ENCODE measurements around the gene UBR2.
"Not testable (repeated sequence)": the region's sequence is repeated elsewhere in the genome, so short reads cannot be mapped to it uniquely, and the experiment has no call there.

UBR2 gene

DNA sequence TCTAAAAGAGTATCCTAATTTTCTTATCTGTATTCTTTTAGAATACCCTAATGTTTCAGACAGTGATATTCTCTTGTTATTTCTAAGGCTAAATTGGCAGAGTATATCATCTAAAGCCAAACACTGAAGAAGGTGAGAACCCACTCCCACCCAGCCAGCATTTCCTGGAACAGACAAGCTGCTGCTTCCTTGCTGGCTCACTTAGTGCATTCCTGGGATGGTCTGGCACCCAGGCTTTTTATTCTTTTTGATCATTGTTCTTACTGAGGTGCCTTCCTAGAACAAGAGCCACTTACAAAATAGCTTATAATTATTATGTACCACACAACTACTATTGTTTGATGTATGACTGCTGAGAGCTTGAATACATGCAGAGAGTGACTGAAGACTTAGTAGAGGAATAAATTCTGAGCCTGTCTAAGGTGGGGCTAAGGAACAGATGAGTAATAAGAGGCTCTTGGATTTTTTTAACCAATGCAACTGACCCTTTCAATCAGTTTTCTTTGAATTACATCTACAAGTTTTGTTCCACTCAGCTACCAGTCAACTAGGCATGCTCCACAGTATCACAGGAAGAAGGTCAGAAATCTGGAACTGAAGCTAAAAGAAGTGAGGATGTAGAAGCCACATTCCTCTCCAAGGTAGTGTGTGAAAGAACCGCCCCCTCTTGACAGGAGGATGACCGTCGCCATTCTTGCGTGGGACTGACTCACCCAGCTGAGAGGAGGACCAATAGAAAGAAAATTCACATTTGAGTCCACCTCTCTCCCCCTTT, 128.5 kb downstream of the UBR2 start:
- no peak for DNase-seq (ENCODE audit: low read depth, low spot score)

- DNase-seq (ENCODE audit: low read depth, low spot score): no peak
These were observed 130.0 kb downstream of the UBR2 start for GRCh38 chr6:42693725-42694323.

DNA sequence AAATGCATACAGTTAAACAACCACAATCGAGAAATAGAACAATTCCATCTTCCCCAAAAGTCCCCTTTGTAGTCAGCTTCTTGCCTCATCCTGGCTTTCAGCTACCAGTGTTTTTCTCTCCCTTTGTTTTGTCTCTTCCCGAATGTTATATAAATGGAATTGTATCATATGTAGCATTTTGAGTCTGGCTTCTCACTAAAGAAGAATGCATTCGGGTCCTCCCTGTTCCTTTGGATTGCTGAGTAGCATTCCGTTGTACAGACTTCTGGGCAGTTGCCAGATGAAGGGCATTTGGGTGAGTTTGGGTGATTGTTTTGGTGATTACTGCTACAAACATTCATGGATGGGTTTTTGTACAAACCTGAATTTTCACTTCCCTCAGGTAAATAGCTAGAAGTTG, 130.8 kb downstream of the UBR2 start:
- DNase-seq (ENCODE audit: low read depth, low spot score): no peak

DNA sequence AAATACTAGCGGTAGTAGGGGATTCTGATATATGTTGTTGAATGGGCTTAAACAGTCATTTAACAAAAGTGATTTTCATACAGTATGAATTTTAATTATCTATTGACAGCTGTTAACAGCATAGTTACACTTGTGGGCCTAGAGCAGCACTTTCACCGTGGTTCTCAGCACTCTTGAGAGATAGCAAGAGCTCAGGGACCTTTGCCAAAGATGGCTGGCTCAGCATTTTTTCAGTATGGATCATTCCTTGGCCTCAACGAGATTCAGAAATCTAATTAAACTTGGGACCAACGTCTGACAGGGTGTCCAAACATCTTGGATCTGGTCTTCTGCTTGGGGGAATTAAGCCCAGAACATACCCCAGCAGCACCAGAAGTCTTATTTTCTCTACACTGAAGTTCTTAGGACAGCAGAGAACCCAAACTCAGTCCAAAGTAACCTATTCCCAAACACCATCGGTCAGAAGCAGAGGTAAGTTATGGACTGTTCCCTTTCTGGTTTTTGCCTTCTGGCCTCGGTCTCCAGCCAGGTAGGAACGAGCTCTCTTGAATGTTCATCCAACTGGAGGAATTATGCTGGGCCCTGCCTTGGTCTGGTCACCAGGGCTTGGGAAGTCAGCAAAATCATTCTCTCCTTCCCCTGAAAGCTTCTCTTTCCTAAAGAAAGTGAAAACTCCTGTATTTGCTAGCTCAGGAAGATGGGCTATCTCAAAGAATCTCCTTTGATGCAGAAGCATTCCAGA, 132.9 kb downstream of the UBR2 start:
- DNase-seq (ENCODE audit: low read depth, low spot score): no peak

GRCh38 chr6:42697268-42697655, 133.4 kb downstream of the UBR2 start:
- DNase-seq (ENCODE audit: low read depth, low spot score): no peak

GRCh38 chr6:42698217-42698616, 134.4 kb downstream of the UBR2 start:
- DNase-seq (ENCODE audit: low read depth, low spot score): no peak

- DNase-seq (ENCODE audit: low read depth, low spot score): no peak
These were observed 138.4 kb downstream of the UBR2 start for GRCh38 chr6:42702200-42702599.

DNA sequence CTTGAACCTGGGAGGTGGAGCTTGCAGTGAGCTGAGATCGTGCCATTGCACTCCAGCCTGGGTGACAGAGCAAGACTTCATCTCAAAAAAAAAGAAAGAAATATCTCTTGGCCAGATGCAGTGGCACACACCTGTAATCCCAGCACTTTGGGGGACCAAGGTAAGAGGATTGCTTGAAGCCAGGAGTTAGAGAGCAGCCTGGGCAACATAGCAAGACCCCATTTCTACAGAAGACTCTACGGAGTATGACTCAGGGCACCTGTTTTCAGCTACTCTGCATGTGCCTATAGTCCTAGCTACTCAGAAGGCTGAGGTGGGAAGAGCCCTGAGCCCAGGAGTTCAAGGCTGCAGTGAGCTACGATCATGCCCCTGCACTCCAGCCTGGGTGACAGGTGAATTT, 139.0 kb downstream of the UBR2 start:
- DNase-seq (ENCODE audit: low read depth, low spot score): not testable (repeated sequence)

GRCh38 chr6:42704251-42704936, 140.6 kb downstream of the UBR2 start:
- DNase-seq (ENCODE audit: low read depth, low spot score): peak; percentile 42

DNA sequence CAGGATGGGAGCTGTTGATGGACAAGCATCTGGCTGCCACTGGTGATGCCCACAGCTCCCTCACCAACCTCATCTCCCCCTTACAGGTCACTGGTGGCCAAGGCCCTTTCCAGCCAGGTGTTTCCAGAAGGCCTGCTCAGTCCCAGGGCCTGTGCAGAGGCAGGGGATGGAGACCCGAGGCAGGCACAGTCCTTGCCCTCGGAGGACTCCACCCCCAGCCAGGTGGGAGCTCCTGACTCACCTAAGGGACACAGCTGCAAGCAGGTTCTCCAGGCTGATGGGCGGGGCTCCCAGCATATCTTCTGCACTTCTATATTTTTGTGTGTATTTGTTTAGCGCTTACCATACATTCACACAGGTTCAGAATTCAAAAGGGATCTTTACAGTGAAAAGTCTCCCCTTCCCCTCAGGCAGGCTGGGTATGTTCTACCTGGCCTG, 141.1 kb downstream of the UBR2 start:
- DNase-seq (ENCODE audit: low read depth, low spot score): no peak

GRCh38 chr6:42707595-42707994, 143.8 kb downstream of the UBR2 start:
- DNase-seq (ENCODE audit: low read depth, low spot score): no peak

GRCh38 chr6:42708096-42708495, 144.3 kb downstream of the UBR2 start:
- no peak for DNase-seq (ENCODE audit: low read depth, low spot score)

- no peak for DNase-seq (ENCODE audit: low read depth, low spot score)
These were observed 146.0 kb downstream of the UBR2 start for GRCh38 chr6:42709871-42710270.

DNA sequence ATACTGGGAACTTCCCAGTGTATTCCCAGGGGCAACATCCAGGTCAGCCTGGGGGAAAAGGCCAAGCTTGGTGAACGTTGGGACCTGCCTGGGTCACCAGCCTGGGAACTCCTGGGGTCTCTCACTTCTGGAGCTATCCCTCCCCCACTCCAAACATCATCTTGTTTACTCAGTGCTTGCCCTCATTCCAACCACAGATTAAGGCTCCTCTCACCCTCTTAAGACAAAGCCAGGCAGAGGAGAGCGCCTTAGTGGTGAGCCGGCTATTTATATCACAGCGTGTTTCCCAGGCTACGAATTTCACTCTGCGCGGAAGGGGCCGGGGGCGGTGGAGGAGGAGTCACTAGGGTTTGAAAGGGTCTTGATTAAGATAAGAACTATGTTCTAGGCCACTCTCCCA, 146.5 kb downstream of the UBR2 start:
- DNase-seq (ENCODE audit: low read depth, low spot score): no peak

- DNase-seq (ENCODE audit: low read depth, low spot score): no peak
These were observed 148.1 kb downstream of the UBR2 start for GRCh38 chr6:42711930-42712329.

GRCh38 chr6:42714098-42714761, 150.4 kb downstream of the UBR2 start:
- DNase-seq (ENCODE audit: low read depth, low spot score): no peak

DNA sequence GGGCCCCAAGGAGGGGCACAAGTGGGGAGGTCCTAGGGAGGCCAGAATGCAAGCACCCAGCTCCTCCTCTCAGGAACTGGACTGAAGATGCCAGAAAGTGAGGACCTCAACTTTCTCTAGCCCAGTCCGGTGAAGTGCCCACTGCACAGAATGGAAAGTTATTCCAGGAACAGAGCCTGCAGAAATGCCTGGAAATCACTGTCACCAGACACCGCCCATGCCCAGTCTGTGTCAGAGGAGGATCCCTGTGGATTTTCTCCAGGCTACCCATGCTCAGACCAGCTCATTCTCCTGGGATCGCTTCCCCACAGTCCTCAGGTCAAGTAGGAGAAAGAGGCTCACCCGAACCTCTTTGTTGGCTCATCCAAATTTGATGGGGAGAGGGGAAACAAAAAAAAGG, 152.0 kb downstream of the UBR2 start:
- DNase-seq (ENCODE audit: low read depth, low spot score): no peak

GRCh38 chr6:42720739-42721138, 156.9 kb downstream of the UBR2 start:
- no peak for DNase-seq (ENCODE audit: low read depth, low spot score)

GRCh38 chr6:42722497-42722896, 158.7 kb downstream of the UBR2 start, which contains the start of gene PRPH2:
TSS of gene PRPH2 (minus strand) at chr6:42722597. CDS start at chr6:42722334, 263 bp downstream.
- DNase-seq (ENCODE audit: low read depth, low spot score): no peak

- no peak for DNase-seq (ENCODE audit: low read depth, low spot score)
These were observed 161.0 kb downstream of the UBR2 start for GRCh38 chr6:42724825-42725224.

DNA sequence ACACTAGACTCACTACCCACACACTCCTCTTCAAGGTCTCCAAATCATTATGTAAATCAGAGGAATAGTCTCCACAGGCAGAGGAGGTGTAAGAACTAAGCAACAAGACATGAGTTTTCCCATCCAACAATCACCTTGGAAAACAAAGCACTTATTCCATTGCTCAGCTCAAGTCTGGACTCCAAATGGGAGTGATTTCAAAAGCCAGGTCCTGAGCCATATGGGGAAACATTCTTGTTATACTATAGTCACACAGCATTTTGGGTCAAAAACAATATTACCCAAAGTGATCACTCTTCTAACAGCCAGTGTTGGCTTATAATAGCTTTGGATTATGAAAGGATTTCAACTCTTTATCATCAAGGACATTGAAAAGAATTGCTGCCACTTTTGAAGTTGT, 162.2 kb downstream of the UBR2 start:
- no peak for DNase-seq (ENCODE audit: low read depth, low spot score)

All from brain pericyte (primary cell).